Measurements from ENCODE around the gene ZNF93.

ZNF93 gene

GRCh38 chr19:19964416-19964815, 63.7 kb downstream of the ZNF93 start:
- no peak for TF ChIP-seq CTCF (IDR thresholded peaks at IDR 0.05)

- TF ChIP-seq CTCF (IDR thresholded peaks at IDR 0.05) = no peak
Observed at GRCh38 chr19:19966862-19967261, 66.1 kb downstream of the ZNF93 start.

Data from LNCAP (cell line).